H9 (cell line): ENCODE results near the gene PLCB1. TPM values are rescaled to one million over a fixed set of nuclear protein-coding genes. Genes with fewer than 3 reads are reported as not detected.

Experiments
- DNase-seq: peaks from one replicate; pipeline ENCODE4 v3.0.0-alpha.2; 2017
- H2AFZ ChIP-seq: one replicate; pipeline ENCODE4 v1.6.1; 2013; ENCODE audit warnings: mild to moderate bottlenecking, low read length, control low read depth, moderate library complexity
- H2AK5ac ChIP-seq: 2 replicates; pipeline ENCODE4 v1.6.1; 2013; ENCODE audit warnings: low read length, control low read depth, mixed read lengths; ENCODE audit not compliant: insufficient read length
- H2BK120ac ChIP-seq: one replicate; pipeline ENCODE4 v1.6.1; 2013; ENCODE audit warnings: low read depth, mild to moderate bottlenecking, low read length, control low read depth, inconsistent platforms; ENCODE audit not compliant: poor library complexity, severe bottlenecking
- H2BK12ac ChIP-seq: 2 replicates; pipeline ENCODE4 v1.6.1; 2013; ENCODE audit warnings: low read length, control low read depth, mixed read lengths, low read depth; ENCODE audit not compliant: insufficient read length
- H2BK15ac ChIP-seq: 2 replicates; pipeline ENCODE4 v1.6.1; 2013; ENCODE audit warnings: low read depth, low read length, control low read depth
- H2BK20ac ChIP-seq: one replicate; pipeline ENCODE4 v1.6.1; 2013; ENCODE audit warnings: low read depth, mild to moderate bottlenecking, low read length, control low read depth, inconsistent platforms; ENCODE audit not compliant: poor library complexity, severe bottlenecking
- H2BK5ac ChIP-seq: 2 replicates; pipeline ENCODE4 v1.6.1; 2013; ENCODE audit warnings: low read length, control low read depth, mixed read lengths; ENCODE audit not compliant: insufficient read length
- H3K14ac ChIP-seq: 2 replicates; pipeline ENCODE4 v1.6.1; 2013; ENCODE audit warnings: low read length, control low read depth; ENCODE audit not compliant: insufficient read depth
- H3K18ac ChIP-seq: 2 replicates; pipeline ENCODE4 v1.6.1; 2013; ENCODE audit warnings: low read depth, mild to moderate bottlenecking, mixed read lengths, low read length, control low read depth; ENCODE audit not compliant: insufficient read length
- H3K23ac ChIP-seq: 2 replicates; pipeline ENCODE4 v1.6.1; 2013; ENCODE audit warnings: low read length, control low read depth, mixed read lengths, low read depth; ENCODE audit not compliant: insufficient read length
- H3K23me2 ChIP-seq: 2 replicates; pipeline ENCODE4 v1.6.1; 2013; ENCODE audit warnings: low read depth, mild to moderate bottlenecking, mixed read lengths, low read length, control low read depth; ENCODE audit not compliant: insufficient read length, poor library complexity, severe bottlenecking
- H3K27ac ChIP-seq: 2 replicates; pipeline ENCODE4 v1.5.1; 2013; ENCODE audit warnings: low read length, control low read depth, mixed read lengths, low read depth; ENCODE audit not compliant: insufficient read length
- H3K27me3 ChIP-seq: 2 replicates; pipeline ENCODE4 v1.6.1; 2013; ENCODE audit warnings: low read length, control low read depth, inconsistent platforms; ENCODE audit not compliant: insufficient read depth
- H3K4ac ChIP-seq: 2 replicates; pipeline ENCODE4 v1.6.1; 2013; ENCODE audit warnings: low read depth, mild to moderate bottlenecking, control low read depth, inconsistent platforms, low read length, moderate library complexity
- H3K4me1 ChIP-seq: 2 replicates; pipeline ENCODE4 v1.6.1; 2013; ENCODE audit warnings: low read length, control low read depth, inconsistent platforms; ENCODE audit not compliant: insufficient read depth
- H3K4me2 ChIP-seq: 2 replicates; pipeline ENCODE4 v1.6.1; 2013; ENCODE audit warnings: low read length, control low read depth, mixed read lengths; ENCODE audit not compliant: insufficient read length, insufficient read depth
- H3K56ac ChIP-seq: 2 replicates; pipeline ENCODE4 v1.6.1; 2013; ENCODE audit warnings: low read depth, mild to moderate bottlenecking, mixed read lengths, low read length, control low read depth; ENCODE audit not compliant: insufficient read length
- H3K79me1 ChIP-seq: 2 replicates; pipeline ENCODE4 v1.6.1; 2013; ENCODE audit warnings: low read depth, mild to moderate bottlenecking, moderate library complexity, low read length, control low read depth, inconsistent platforms; ENCODE audit not compliant: insufficient read depth, poor library complexity, severe bottlenecking
- H3K79me2 ChIP-seq: 2 replicates; pipeline ENCODE4 v1.6.1; 2013; ENCODE audit warnings: low read length, control low read depth, inconsistent platforms; ENCODE audit not compliant: insufficient read depth
- H3K9ac ChIP-seq: 2 replicates; pipeline ENCODE4 v1.6.1; 2013; ENCODE audit warnings: low read length, control low read depth, mixed read lengths; ENCODE audit not compliant: insufficient read length; ENCODE audit errors: extremely low read depth
- H3K9me3 ChIP-seq: one replicate; pipeline ENCODE4 v1.6.1; 2013; ENCODE audit warnings: low read depth, low read length, inconsistent platforms; ENCODE audit not compliant: control insufficient read depth
- H3T11ph ChIP-seq: one replicate; pipeline ENCODE4 v1.6.1; 2013; ENCODE audit warnings: mild to moderate bottlenecking, low read length, control low read depth, inconsistent platforms
- H4K20me1 ChIP-seq: one replicate; pipeline ENCODE4 v1.6.1; 2013; ENCODE audit not compliant: control insufficient read depth, insufficient read length, insufficient read depth
- H4K5ac ChIP-seq: 2 replicates; pipeline ENCODE4 v1.6.1; 2013; ENCODE audit warnings: low read depth, mild to moderate bottlenecking, mixed read lengths, low read length, control low read depth; ENCODE audit not compliant: insufficient read length
- H4K8ac ChIP-seq: replicated peaks from 2 replicates; pipeline ENCODE4 v1.6.1; 2013; ENCODE audit warnings: low read length, control low read depth, mixed read lengths, low read depth; ENCODE audit not compliant: insufficient read length
- H4K91ac ChIP-seq: 2 replicates; pipeline ENCODE4 v1.6.1; 2013; ENCODE audit warnings: low read depth, mild to moderate bottlenecking, moderate library complexity, mixed read lengths, low read length, control low read depth; ENCODE audit not compliant: insufficient read length
- H3K27ac Mint-ChIP-seq, 3 experiments: 2 replicates in 2 of 3; 3 replicates in 1 of 3; pipeline ENCODE4 v1.8.0; 2020 to 2021; ENCODE audit warnings: mixed read lengths in 3 of 3, mild to moderate bottlenecking in 1 of 3, moderate library complexity in 1 of 3
- H3K27me3 Mint-ChIP-seq: 2 replicates; pipeline ENCODE4 v1.8.0; 2021; ENCODE audit warnings: low read depth, mild to moderate bottlenecking, moderate library complexity, mixed read lengths
- H3K36me3 Mint-ChIP-seq, 3 experiments: 2 replicates in 2 of 3; 3 replicates in 1 of 3; pipeline ENCODE4 v1.8.0; 2020 to 2021; ENCODE audit warnings: low read depth in 3 of 3, mixed read lengths in 3 of 3; ENCODE audit not compliant: insufficient read depth in 1 of 3
- H3K4me1 Mint-ChIP-seq, 2 experiments: 2 replicates each; pipeline ENCODE4 v1.8.0; 2020; ENCODE audit warnings: mixed read lengths in 2 of 2
- H3K4me3 Mint-ChIP-seq, 2 experiments: 2 replicates in 1 of 2; 3 replicates in 1 of 2; pipeline ENCODE4 v1.8.0; 2020 to 2021; ENCODE audit warnings: mild to moderate bottlenecking in 2 of 2, mixed read lengths in 2 of 2, moderate library complexity in 1 of 2
- H3K9me3 Mint-ChIP-seq, 2 experiments: 2 replicates in 1 of 2; 3 replicates in 1 of 2; pipeline ENCODE4 v1.8.0; 2020; ENCODE audit warnings: mild to moderate bottlenecking in 2 of 2, mixed read lengths in 2 of 2, moderate library complexity in 1 of 2
- CTCF ChIP-seq: fragments of 200-600 bp; sonication (generic); conservative IDR thresholded peaks from 3 replicates; pipeline ENCODE4 v1.8.0; 2021; ENCODE audit warnings: antibody characterized with exemption, mild to moderate bottlenecking
- WGBS: extraction: QIAGEN DNeasy Blood & Tissue Kit; methylation state at CpG from one replicate; pipeline ENCODE4 v1.1.7; 2013; ENCODE audit warnings: missing lambda C conversion rate, low lambda C conversion rate, mixed read lengths; ENCODE audit not compliant: insufficient read length; ENCODE audit errors: extremely low coverage; 5-methylcytosine and 5-hydroxymethylcytosine counted together
- total RNA-seq: library from RNA; stranded (reverse); gene quantifications from 2 replicates; pipeline ENCODE4 v1.2.1, GENCODE V29; 2021

Gene PLCB1
- total RNA-seq, 1 experiment from 2014 or later: 11.5 TPM

DNA sequence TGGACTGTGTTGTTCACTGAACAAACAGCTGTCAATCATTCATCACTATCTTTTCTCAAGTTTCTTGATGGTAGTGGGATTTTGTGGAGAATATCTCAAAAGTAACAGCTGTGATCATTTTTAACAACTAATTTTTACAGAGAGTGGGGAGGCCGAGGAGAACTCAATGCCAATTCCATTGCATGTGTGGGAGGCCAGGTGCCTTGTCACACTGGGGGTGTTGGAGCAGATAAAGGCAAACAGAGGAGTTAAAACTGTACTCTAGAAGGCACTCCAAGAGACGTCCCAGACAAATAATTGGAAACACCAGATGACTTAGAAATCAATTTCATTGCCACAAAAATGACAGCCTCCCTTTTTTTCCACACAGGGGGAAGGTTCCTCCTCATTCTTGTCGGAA is 669.6 kb downstream of the PLCB1 start:
- Histone ChIP-seq H3K4ac (no peak overlapping the region), H3K79me2 (no peaks in the 10 kb centered on the region), H4K8ac (no peak overlapping the region), H3K27me3 (no peaks in the 10 kb centered on the region), H4K91ac (no peak overlapping the region), H3K4me2 (no peak overlapping the region), H4K5ac (no peak overlapping the region), H3K23me2 (no peaks in the 10 kb centered on the region), H3K56ac (no peak overlapping the region), H2BK20ac (no peak overlapping the region), H3K79me1 (no peaks in the 10 kb centered on the region), H2BK120ac (no peak overlapping the region), H2BK5ac (no peak overlapping the region), H3K23ac (no peak overlapping the region), H3K27ac (no peak overlapping the region), H2BK12ac (no peak overlapping the region), H2BK15ac (no peak overlapping the region), H3T11ph (no peak overlapping the region), H3K14ac (no peak overlapping the region), H3K4me1 (no peaks in the 10 kb centered on the region), H3K18ac (no peak overlapping the region), H2AK5ac (no peak overlapping the region), H2AFZ (no peak overlapping the region), H3K9me3 (no peaks in the 10 kb centered on the region), H4K20me1 (no peaks in the 10 kb centered on the region), H3K9ac (no peak overlapping the region)
- no peaks in the 10 kb centered on the region for H3K9me3 Mint-ChIP-seq
- H3K36me3 Mint-ChIP-seq: no peaks in the 10 kb centered on the region
- H3K27me3 Mint-ChIP-seq: no peaks in the 10 kb centered on the region; the same call in 1 of the 2 replicates
- peaks cover 10 to 13% of the 10 kb centered on the region in 2 experiments for H3K4me1 Mint-ChIP-seq
- DNase-seq: no peak
- no peak for TF ChIP-seq CTCF
- H3K4me3 Mint-ChIP-seq: no peak overlapping the region
- H3K27ac Mint-ChIP-seq: no peak overlapping the region
- no CpG with 5 or more reads among the region's 3 CpGs for WGBS
